Measurements from ENCODE around the gene IRF4. TPM values are rescaled to one million over a fixed set of nuclear protein-coding genes. Genes with fewer than 3 reads are reported as not detected.

Gene IRF4
- polyA plus RNA-seq, 1 experiment, result not detected

DNA sequence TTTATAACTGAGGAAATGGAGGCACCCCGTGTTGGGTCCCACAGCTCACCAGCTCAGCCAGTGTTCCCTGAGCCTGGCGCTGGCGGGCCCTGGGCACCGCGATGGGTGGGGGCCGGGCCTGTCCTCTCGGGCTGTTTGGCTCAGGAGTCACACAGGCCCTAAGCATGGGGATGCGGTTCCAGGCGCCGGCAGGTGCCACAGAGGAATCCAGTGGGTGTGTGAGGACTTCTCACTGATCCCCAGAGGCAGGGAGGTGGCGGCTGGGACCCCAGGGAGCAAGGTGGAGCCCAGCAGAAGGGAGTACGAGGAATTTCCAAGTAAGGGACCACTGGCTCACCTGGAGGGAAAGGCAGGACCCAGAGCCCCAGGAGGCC lies 57.5 kb downstream of the IRF4 start:
- CTCF ChIA-PET, result no interaction called here
- TF ChIP-seq, protein P1, sequence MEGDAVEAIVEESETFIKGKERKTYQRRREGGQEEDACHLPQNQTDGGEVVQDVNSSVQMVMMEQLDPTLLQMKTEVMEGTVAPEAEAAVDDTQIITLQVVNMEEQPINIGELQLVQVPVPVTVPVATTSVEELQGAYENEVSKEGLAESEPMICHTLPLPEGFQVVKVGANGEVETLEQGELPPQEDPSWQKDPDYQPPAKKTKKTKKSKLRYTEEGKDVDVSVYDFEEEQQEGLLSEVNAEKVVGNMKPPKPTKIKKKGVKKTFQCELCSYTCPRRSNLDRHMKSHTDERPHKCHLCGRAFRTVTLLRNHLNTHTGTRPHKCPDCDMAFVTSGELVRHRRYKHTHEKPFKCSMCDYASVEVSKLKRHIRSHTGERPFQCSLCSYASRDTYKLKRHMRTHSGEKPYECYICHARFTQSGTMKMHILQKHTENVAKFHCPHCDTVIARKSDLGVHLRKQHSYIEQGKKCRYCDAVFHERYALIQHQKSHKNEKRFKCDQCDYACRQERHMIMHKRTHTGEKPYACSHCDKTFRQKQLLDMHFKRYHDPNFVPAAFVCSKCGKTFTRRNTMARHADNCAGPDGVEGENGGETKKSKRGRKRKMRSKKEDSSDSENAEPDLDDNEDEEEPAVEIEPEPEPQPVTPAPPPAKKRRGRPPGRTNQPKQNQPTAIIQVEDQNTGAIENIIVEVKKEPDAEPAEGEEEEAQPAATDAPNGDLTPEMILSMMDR (IDR thresholded peaks at IDR 0.05; ENCODE audit: low read depth, low read length), result no peak
- Histone ChIP-seq H3K4me3 (ENCODE audit: low read depth, low read length) (no peak overlapping the region), H3K27me3 (ENCODE audit: control insufficient read depth, insufficient read depth, low read length) (peaks cover 12% of the 10 kb centered on the region), H3K9me3 (ENCODE audit: control insufficient read depth, insufficient read depth, low read length) (peaks cover 17% of the 10 kb centered on the region; the same call in 1 of the 2 replicates), H3K27ac (ENCODE audit: low read depth, low read length) (no peak overlapping the region)
- DNase-seq (ENCODE audit: low read depth, low spot score), result no peak
- POLR2A ChIA-PET, result no interaction called here

- DNase-seq (ENCODE audit: low read depth, low spot score), result no peak
- Histone ChIP-seq H3K4me3 (ENCODE audit: low read depth, low read length) (no peak overlapping the region), H3K9me3 (ENCODE audit: control insufficient read depth, insufficient read depth, low read length) (peaks cover 17% of the 10 kb centered on the region; the same call in 1 of the 2 replicates), H3K27ac (ENCODE audit: low read depth, low read length) (no peak overlapping the region), H3K27me3 (ENCODE audit: control insufficient read depth, insufficient read depth, low read length) (peaks cover 12% of the 10 kb centered on the region)
- CTCF ChIA-PET, result no interaction called here
- TF ChIP-seq, protein P1 (IDR thresholded peaks at IDR 0.05; ENCODE audit: low read depth, low read length), result no peak
- POLR2A ChIA-PET, result no interaction called here
Observed at GRCh38 chr6:449486-450419, 58.2 kb downstream of the IRF4 start.

GRCh38 chr6:451336-451735 lies 59.8 kb downstream of the IRF4 start:
- CTCF ChIA-PET, result interaction anchor here (0.6 kb wide), 1 partner anchor 1029 kb away, joined by 3 read pairs; no protein-coding TSS in a partner anchor
- TF ChIP-seq, protein P1 (IDR thresholded peaks at IDR 0.05; ENCODE audit: low read depth, low read length), result no peak
- peaks cover 12% of the 10 kb centered on the region for H3K27me3 ChIP-seq (ENCODE audit: control insufficient read depth, insufficient read depth, low read length)

GRCh38 chr6:451847-452246 lies 60.3 kb downstream of the IRF4 start:
- TF ChIP-seq, protein P1 (IDR thresholded peaks at IDR 0.05; ENCODE audit: low read depth, low read length), result no peak
- Histone ChIP-seq H3K27me3 (ENCODE audit: control insufficient read depth, insufficient read depth, low read length) (peaks cover 12% of the 10 kb centered on the region), H3K27ac (ENCODE audit: low read depth, low read length) (no peak overlapping the region)

More at GRCh38 chr6:451336-451735, 59.8 kb downstream of the IRF4 start:
- no peak overlapping the region for H3K4me3 ChIP-seq (ENCODE audit: low read depth, low read length)
- H3K27ac ChIP-seq (ENCODE audit: low read depth, low read length), result no peak overlapping the region
- peaks cover 17% of the 10 kb centered on the region; the same call in 1 of the 2 replicates for H3K9me3 ChIP-seq (ENCODE audit: control insufficient read depth, insufficient read depth, low read length)
- POLR2A ChIA-PET, result no interaction called here
- no peak for DNase-seq (ENCODE audit: low read depth, low spot score)

More at GRCh38 chr6:451847-452246, 60.3 kb downstream of the IRF4 start:
- POLR2A ChIA-PET, result no interaction called here
- peaks cover 17% of the 10 kb centered on the region; the same call in 1 of the 2 replicates for H3K9me3 ChIP-seq (ENCODE audit: control insufficient read depth, insufficient read depth, low read length)
- CTCF ChIA-PET, result no interaction called here
- DNase-seq (ENCODE audit: low read depth, low spot score), result no peak
- no peak overlapping the region for H3K4me3 ChIP-seq (ENCODE audit: low read depth, low read length)
